A549 treated with Mapracorat at 1 μM for 4 hours (cell line): Measurements from ENCODE around the gene SLC25A38. TPM values are rescaled to one million over a fixed set of nuclear protein-coding genes. Genes with fewer than 3 reads are reported as not detected.

ENCODE experiments used
- total RNA-seq: library from RNA; stranded (reverse); fragments of 200-300 nt; extraction: Qiagen RNA extraction; gene quantifications from 5 replicates; pipeline ENCODE4 v1.2.3, GENCODE V29; 2022

Gene SLC25A38, protein sequence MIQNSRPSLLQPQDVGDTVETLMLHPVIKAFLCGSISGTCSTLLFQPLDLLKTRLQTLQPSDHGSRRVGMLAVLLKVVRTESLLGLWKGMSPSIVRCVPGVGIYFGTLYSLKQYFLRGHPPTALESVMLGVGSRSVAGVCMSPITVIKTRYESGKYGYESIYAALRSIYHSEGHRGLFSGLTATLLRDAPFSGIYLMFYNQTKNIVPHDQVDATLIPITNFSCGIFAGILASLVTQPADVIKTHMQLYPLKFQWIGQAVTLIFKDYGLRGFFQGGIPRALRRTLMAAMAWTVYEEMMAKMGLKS
- total RNA-seq, result 36.1 to 47.2 TPM (median 39.2 TPM) in 5 replicates

GRCh38 chr3:39383045-39383880, at the start of gene SLC25A38:
SLC25A38 (plus strand) TSS chr3:39383370; CDS start chr3:39383725, 355 bp downstream.

DNA sequence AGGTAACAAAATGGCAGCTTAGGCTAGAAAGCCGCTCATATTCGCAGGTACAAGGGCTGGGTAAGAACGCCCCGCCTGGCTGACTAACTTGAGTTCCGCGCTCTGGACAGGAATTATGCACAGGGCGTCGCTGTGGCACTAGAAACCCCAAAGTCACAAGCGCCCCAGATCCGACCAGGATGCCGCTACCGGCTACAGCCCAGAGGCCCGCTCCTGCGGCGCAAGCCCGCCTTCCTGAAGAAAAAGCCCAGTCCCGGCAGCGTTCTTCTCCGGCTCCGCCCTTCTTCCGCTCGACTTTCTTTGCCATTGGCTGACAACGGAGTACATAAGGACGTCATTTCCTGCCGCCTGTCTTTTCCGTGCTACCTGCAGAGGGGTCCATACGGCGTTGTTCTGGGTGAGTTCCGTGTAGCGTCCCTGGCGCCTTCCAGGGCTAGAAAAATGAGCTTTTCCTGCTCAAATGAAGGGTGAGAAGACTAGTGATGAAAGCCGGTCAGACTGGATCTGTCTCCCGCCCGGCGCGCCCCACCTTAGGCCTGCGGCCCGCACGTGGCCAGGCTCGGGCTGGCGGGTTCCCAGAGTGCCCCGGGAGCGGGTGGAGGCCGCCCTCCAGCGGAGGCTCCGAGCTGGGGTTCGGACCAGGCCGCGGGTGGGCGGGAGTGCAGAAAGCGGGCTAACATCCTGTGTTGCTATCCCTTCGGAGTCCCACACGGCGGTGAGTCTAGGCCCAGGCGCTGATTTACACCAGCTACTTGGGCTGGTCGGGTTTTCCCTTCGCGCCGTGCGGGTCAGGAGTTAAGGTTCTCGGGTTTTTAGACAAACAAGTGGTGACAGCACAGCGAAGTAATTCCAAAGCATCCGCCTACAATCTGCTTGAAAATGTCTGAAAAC, 23.4 kb downstream of the SLC25A38 start, which contains the start of gene RPSA:
Gene RPSA, plus strand, starts transcription at position 353 of the 891 bp plus-strand sequence. CDS start 934 bp downstream, outside the sequence.

Other genes with a start within 250 kb of the SLC25A38 start
- 16.3 to 21.2 TPM (median 18.7 TPM) in 5 replicates for gene CSRNP1, start 229.8 kb upstream of the SLC25A38 start, total RNA-seq
- gene XIRP1, start 190.8 kb upstream of the SLC25A38 start, total RNA-seq, result 0.12 to 0.23 TPM (median 0.17 TPM) in 5 replicates
- gene CX3CR1, start 103.3 kb upstream of the SLC25A38 start, total RNA-seq, result 0.04 TPM in 1 of 5 replicates, not detected in the others
- gene CCR8, start 53.7 kb upstream of the SLC25A38 start, total RNA-seq, result not detected in 5 replicates
- gene RPSA, start 23.4 kb downstream of the SLC25A38 start, total RNA-seq, result 2,637 to 2,714 TPM (median 2,658 TPM) in 5 replicates
- gene MOBP, start 84.3 kb downstream of the SLC25A38 start, total RNA-seq, result 0.04 to 0.16 TPM (median 0.07 TPM) in 5 replicates